HK-2 (cell line): Measurements from ENCODE around the gene RBBP6.
"Not testable (repeated sequence)": the region's sequence is repeated elsewhere in the genome, so short reads cannot be mapped to it uniquely, and the experiment has no call there.

ENCODE experiments used
- DNase-seq: peaks from one replicate; pipeline ENCODE4 v3.0.0-alpha.2; 2018; ENCODE audit not compliant: unreplicated experiment

RBBP6 gene

GRCh38 chr16:24568392-24568791 is 29.0 kb downstream of the RBBP6 start:
- DNase-seq, result no peak

GRCh38 chr16:24571096-24571495 is 31.7 kb downstream of the RBBP6 start:
- no peak for DNase-seq

- no peak for DNase-seq
Observed at GRCh38 chr16:24572069-24572468, 32.7 kb downstream of the RBBP6 start.

- DNase-seq, result no peak
Observed at GRCh38 chr16:24573141-24573540, 33.8 kb downstream of the RBBP6 start.

GRCh38 chr16:24574515-24575485 is 35.4 kb downstream of the RBBP6 start:
- DNase-seq, result not testable (repeated sequence)

GRCh38 chr16:24575791-24576190 is 36.4 kb downstream of the RBBP6 start:
- DNase-seq, result not testable (repeated sequence)

- no peak for DNase-seq
Observed at GRCh38 chr16:24577167-24577566, 37.8 kb downstream of the RBBP6 start.

GRCh38 chr16:24580665-24581064 is 41.3 kb downstream of the RBBP6 start:
- no peak for DNase-seq

GRCh38 chr16:24583494-24583893 is 44.1 kb downstream of the RBBP6 start:
- DNase-seq, result no peak

GRCh38 chr16:24589997-24590396 is 50.6 kb downstream of the RBBP6 start:
- DNase-seq, result no peak

- no peak for DNase-seq
Observed at GRCh38 chr16:24598777-24599437, 59.5 kb downstream of the RBBP6 start.

GRCh38 chr16:24609417-24609739 is 70.0 kb downstream of the RBBP6 start:
- no peak for DNase-seq

GRCh38 chr16:24609740-24610415 is 70.5 kb downstream of the RBBP6 start:
- DNase-seq, result peak; percentile 10

GRCh38 chr16:24610416-24610755 is 71.0 kb downstream of the RBBP6 start:
- no peak for DNase-seq

- no peak for DNase-seq
Observed at GRCh38 chr16:24611310-24611709, 71.9 kb downstream of the RBBP6 start.

- DNase-seq, result no peak
Observed at GRCh38 chr16:24612656-24613055, 73.3 kb downstream of the RBBP6 start.

- DNase-seq, result not testable (repeated sequence)
Observed at GRCh38 chr16:24613267-24613666, 73.9 kb downstream of the RBBP6 start.

GRCh38 chr16:24617502-24617901 is 78.1 kb downstream of the RBBP6 start:
- DNase-seq, result no peak
